ENCODE measurements around the gene TSR3.

The TSR3 gene

GRCh38 chr16:1336619-1337018, 15.1 kb downstream of the TSR3 start:
- Histone ChIP-seq H3K9me2 (replicated peaks; ENCODE audit: insufficient read depth, low read length) (no peaks in the 10 kb centered on the region), H3K27me3 (ENCODE audit: low read length) (no peaks in the 10 kb centered on the region), H3K27ac (ENCODE audit: low read depth, low read length) (no peak overlapping the region), H2AFZ (ENCODE audit: low read depth, low read length, severe bottlenecking) (no peak overlapping the region), H4K20me1 (ENCODE audit: low read depth, low read length) (no peaks in the 10 kb centered on the region), H3K36me3 (ENCODE audit: low read length) (no peaks in the 10 kb centered on the region), H3F3A (ENCODE audit: insufficient read depth) (no peaks in the 10 kb centered on the region), H3K4me3 (ENCODE audit: insufficient read depth, low read length, poor library complexity, severe bottlenecking) (no peak overlapping the region), H3K79me2 (ENCODE audit: insufficient read depth, low read length) (no peaks in the 10 kb centered on the region), H3K4me2 (ENCODE audit: low read depth, low read length, poor library complexity, severe bottlenecking) (no peak overlapping the region), H3K9me3 (ENCODE audit: insufficient read depth, low read length) (no peaks in the 10 kb centered on the region), H3K9ac (ENCODE audit: low read length) (no peak overlapping the region)
- TF ChIP-seq CTCF (IDR thresholded peaks at IDR 0.05; ENCODE audit: insufficient read depth, low read length, poor library complexity, severe bottlenecking) (no peak), EZH2phosphoT487 (conservative IDR thresholded peaks at IDR 0.05; ENCODE audit: low read length) (no peak)

GRCh38 chr16:1335996-1336395, 15.7 kb downstream of the TSR3 start:
- no peak for TF ChIP-seq CTCF (IDR thresholded peaks at IDR 0.05; ENCODE audit: insufficient read depth, low read length, poor library complexity, severe bottlenecking)
- no peak for TF ChIP-seq EZH2phosphoT487 (conservative IDR thresholded peaks at IDR 0.05; ENCODE audit: low read length)
- no peaks in the 10 kb centered on the region for H3F3A ChIP-seq (ENCODE audit: insufficient read depth)
- no peaks in the 10 kb centered on the region for H3K79me2 ChIP-seq (ENCODE audit: insufficient read depth, low read length)
- no peaks in the 10 kb centered on the region for H3K9me2 ChIP-seq (replicated peaks; ENCODE audit: insufficient read depth, low read length)
- no peak overlapping the region for H3K27ac ChIP-seq (ENCODE audit: low read depth, low read length)
- no peak overlapping the region for H2AFZ ChIP-seq (ENCODE audit: low read depth, low read length, severe bottlenecking)
- no peaks in the 10 kb centered on the region for H3K36me3 ChIP-seq (ENCODE audit: low read length)
- no peak overlapping the region for H3K9ac ChIP-seq (ENCODE audit: low read length)
- H3K4me2 ChIP-seq (ENCODE audit: low read depth, low read length, poor library complexity, severe bottlenecking), result no peak overlapping the region
- no peaks in the 10 kb centered on the region for H3K27me3 ChIP-seq (ENCODE audit: low read length)
- H3K4me3 ChIP-seq (ENCODE audit: insufficient read depth, low read length, poor library complexity, severe bottlenecking), result no peak overlapping the region
- no peaks in the 10 kb centered on the region for H3K9me3 ChIP-seq (ENCODE audit: insufficient read depth, low read length)
- no peaks in the 10 kb centered on the region for H4K20me1 ChIP-seq (ENCODE audit: low read depth, low read length)

- Histone ChIP-seq H3K27ac (ENCODE audit: low read depth, low read length) (no peak overlapping the region), H3K4me3 (ENCODE audit: insufficient read depth, low read length, poor library complexity, severe bottlenecking) (no peak overlapping the region), H3K79me2 (ENCODE audit: insufficient read depth, low read length) (no peaks in the 10 kb centered on the region), H3K9me2 (replicated peaks; ENCODE audit: insufficient read depth, low read length) (no peaks in the 10 kb centered on the region), H4K20me1 (ENCODE audit: low read depth, low read length) (no peaks in the 10 kb centered on the region), H3K27me3 (ENCODE audit: low read length) (no peaks in the 10 kb centered on the region), H3F3A (ENCODE audit: insufficient read depth) (no peaks in the 10 kb centered on the region), H3K9me3 (ENCODE audit: insufficient read depth, low read length) (no peaks in the 10 kb centered on the region), H3K36me3 (ENCODE audit: low read length) (no peaks in the 10 kb centered on the region), H3K4me2 (ENCODE audit: low read depth, low read length, poor library complexity, severe bottlenecking) (no peak overlapping the region), H2AFZ (ENCODE audit: low read depth, low read length, severe bottlenecking) (no peak overlapping the region), H3K9ac (ENCODE audit: low read length) (no peak overlapping the region)
- TF ChIP-seq CTCF (IDR thresholded peaks at IDR 0.05; ENCODE audit: insufficient read depth, low read length, poor library complexity, severe bottlenecking) (no peak), EZH2phosphoT487 (conservative IDR thresholded peaks at IDR 0.05; ENCODE audit: low read length) (no peak)
These were observed 16.3 kb downstream of the TSR3 start for GRCh38 chr16:1335211-1335971.
